A549 treated with Mapracorat at 1 μM for 4 hours (cell line): ENCODE results near the gene RNF19B. TPM values are rescaled to one million over a fixed set of nuclear protein-coding genes. Genes with fewer than 3 reads are reported as not detected.

ENCODE experiments used
- total RNA-seq: library from RNA; stranded (reverse); fragments of 200-300 nt; extraction: Qiagen RNA extraction; gene quantifications from 5 replicates; pipeline ENCODE4 v1.2.3, GENCODE V29; 2022

Gene RNF19B
- total RNA-seq, result 18.9 to 20.1 TPM (median 19.4 TPM) in 5 replicates

GRCh38 chr1:32964461-32965250 lies at the start of gene RNF19B:
Gene RNF19B, minus strand, starts transcription at chr1:32964809. Its CDS starts 124 bp downstream, at chr1:32964685.

GRCh38 chr1:32900956-32901822 lies 63.4 kb downstream of the RNF19B start, which contains the start of gene TMEM54:
Gene TMEM54, minus strand, starts transcription at chr1:32901389. Its CDS starts 151 bp downstream, at chr1:32901238.

Other genes with a start within 250 kb of the RNF19B start
- gene YARS1, start 147.5 kb downstream of the RNF19B start, total RNA-seq, result 57.3 to 81.4 TPM (median 60.4 TPM) in 5 replicates
- 10.4 to 16.3 TPM (median 14.6 TPM) in 5 replicates for gene S100PBP, start 147.2 kb downstream of the RNF19B start, total RNA-seq
- 0.17 to 0.80 TPM (median 0.30 TPM) in 5 replicates for gene FNDC5, start 93.9 kb downstream of the RNF19B start, total RNA-seq
- gene HPCA, start 78.3 kb downstream of the RNF19B start, total RNA-seq, result 0.21 to 0.53 TPM (median 0.51 TPM) in 4 of 5 replicates, not detected in the other
- gene TMEM54, start 63.4 kb downstream of the RNF19B start, total RNA-seq, result 27.5 to 44.3 TPM (median 42.9 TPM) in 5 replicates
- 145 to 161 TPM (median 149 TPM) in 5 replicates for gene AK2, start 72.1 kb upstream of the RNF19B start, total RNA-seq
- 0.66 to 1.1 TPM (median 0.72 TPM) in 5 replicates for gene AZIN2, start 116.3 kb upstream of the RNF19B start, total RNA-seq
- 1.9 to 2.6 TPM (median 2.3 TPM) in 5 replicates for gene TRIM62, start 217.2 kb upstream of the RNF19B start, total RNA-seq